Endothelial cell of umbilical vein (primary cell): Measurements from ENCODE around the gene MBOAT2. TPM values are rescaled to one million over a fixed set of nuclear protein-coding genes. Genes with fewer than 3 reads are reported as not detected.

Experiments used
- BruUV-seq: library from RNA; stranded (reverse); fragments of 400-500 nt; replicated peaks from 2 replicates; lab custom pipeline; 2021; lab: Mats Ljungman, UMichigan
- CTCF ChIA-PET: fragments of 300-600, 350-600 bp; sonication (Branson Sonifier 250); formaldehyde crosslinking; loops from one replicate; lab custom pipeline; 2021; ENCODE audit warnings: antibody characterized with exemption, inconsistent platforms; lab: Charles Lee
- POLR2A ChIA-PET: fragments of 300-600, 350-600 bp; sonication (Branson Sonifier 250); formaldehyde crosslinking; loops from one replicate; lab custom pipeline; 2021; ENCODE audit warnings: antibody characterized with exemption, inconsistent platforms; lab: Charles Lee
- DNase-seq: peaks from one replicate; pipeline ENCODE4 v3.0.0-alpha.2; 2011; ENCODE audit warnings: low read depth, low spot score
- FAIRE-seq: peaks from 2 replicates; lab custom pipeline; 2011; peaks lifted over from hg19 to GRCh38; lab: Jason Lieb, UNC
- H2AFZ ChIP-seq: 2 replicates; pipeline ENCODE4 v1.6.0; 2012; ENCODE audit warnings: low read depth, low read length, control low read depth, inconsistent platforms
- H3K27ac ChIP-seq: 2 replicates; pipeline ENCODE4 v1.5.1; 2011; ENCODE audit warnings: low read depth, mild to moderate bottlenecking, control low read depth, low read length, moderate library complexity; ENCODE audit not compliant: insufficient read depth
- H3K27me3 ChIP-seq, 2 experiments: 2 replicates each; pipeline versions ENCODE4 v1.6.0 to v1.6.1; 2011; ENCODE audit warnings: low read length in 2 of 2, mixed read lengths in 1 of 2; ENCODE audit not compliant: control insufficient read depth in 2 of 2, insufficient read depth in 2 of 2
- H3K36me3 ChIP-seq, 2 experiments: 2 replicates in 1 of 2; 3 replicates in 1 of 2; pipeline ENCODE4 v1.5.1; 2011; ENCODE audit warnings: low read length in 2 of 2, mild to moderate bottlenecking in 1 of 2, moderate library complexity in 1 of 2; ENCODE audit not compliant: control insufficient read depth in 2 of 2, insufficient read depth in 2 of 2; ENCODE audit errors: extremely low read depth in 1 of 2
- H3K4me1 ChIP-seq: 3 replicates; pipeline ENCODE4 v1.5.1; 2011; ENCODE audit warnings: mild to moderate bottlenecking, low read length; ENCODE audit not compliant: control insufficient read depth, insufficient read depth; ENCODE audit errors: extremely low read depth
- H3K4me2 ChIP-seq: 2 replicates; pipeline ENCODE4 v1.6.1; 2011; ENCODE audit warnings: low read length, control low read depth, mixed read lengths; ENCODE audit not compliant: insufficient read depth
- H3K4me3 ChIP-seq, 3 experiments: fragments of 200-600 bp in 1 of 3; sonication (generic), shearing (Covaris generic) in 1 of 3; replicated peaks in 1 of 3; 2 replicates each; pipeline ENCODE4 v1.5.1; 2011 to 2016; ENCODE audit warnings: control low read depth in 3 of 3, low read length in 3 of 3, mild to moderate bottlenecking in 2 of 3, inconsistent platforms in 1 of 3, low read depth in 1 of 3, moderate library complexity in 1 of 3; ENCODE audit not compliant: insufficient read depth in 1 of 3
- H3K79me2 ChIP-seq: 2 replicates; pipeline ENCODE4 v1.6.0; 2012; ENCODE audit warnings: low read length, inconsistent platforms; ENCODE audit not compliant: control insufficient read depth, insufficient read depth
- H3K9ac ChIP-seq: replicated peaks from 2 replicates; pipeline ENCODE3; 2011; ENCODE audit warnings: low read length, control low read depth; ENCODE audit not compliant: insufficient read depth; ENCODE audit errors: extremely low read depth
- H3K9me1 ChIP-seq: replicated peaks from 3 replicates; pipeline ENCODE4 v1.6.0; 2011; ENCODE audit warnings: mild to moderate bottlenecking, low read length; ENCODE audit not compliant: control insufficient read depth, insufficient read depth; ENCODE audit errors: extremely low read depth
- H3K9me3 ChIP-seq: replicated peaks from 2 replicates; pipeline ENCODE4 v1.5.1; 2012; ENCODE audit warnings: low read length, inconsistent platforms; ENCODE audit not compliant: control insufficient read depth, insufficient read depth
- H4K20me1 ChIP-seq: replicated peaks from 2 replicates; pipeline ENCODE3; 2011; ENCODE audit warnings: mild to moderate bottlenecking, low read length; ENCODE audit not compliant: control insufficient read depth, insufficient read depth; ENCODE audit errors: extremely low read depth
- CTCF ChIP-seq, 2 donors: IDR thresholded peaks; 1 replicate in 1 of 2; 2 replicates in 1 of 2; pipeline ENCODE4 v1.5.1; 2011; ENCODE audit warnings: low read length in 2 of 2, mild to moderate bottlenecking in 2 of 2, moderate library complexity in 2 of 2, control low read depth in 1 of 2, inconsistent platforms in 1 of 2, low read depth in 1 of 2; ENCODE audit not compliant: insufficient read depth in 1 of 2; ENCODE audit errors: extremely low read depth in 1 of 2
- EZH2 ChIP-seq: IDR thresholded peaks from 2 replicates; pipeline ENCODE4 v1.6.1; 2012; ENCODE audit warnings: borderline replicate concordance, low read depth, mild to moderate bottlenecking, moderate library complexity, low read length, inconsistent platforms; ENCODE audit not compliant: severe bottlenecking
- FOS ChIP-seq: IDR thresholded peaks from 2 replicates; pipeline ENCODE4 v1.6.1; 2011; ENCODE audit warnings: mild to moderate bottlenecking, low read length, moderate library complexity, borderline replicate concordance; ENCODE audit not compliant: insufficient read depth
- GATA2 ChIP-seq: IDR thresholded peaks from 2 replicates; pipeline ENCODE4 v1.7.0; 2011; ENCODE audit warnings: low read depth, mild to moderate bottlenecking, moderate library complexity, mixed read lengths, low read length; ENCODE audit not compliant: insufficient read length, insufficient read depth
- JUN ChIP-seq: IDR thresholded peaks from 2 replicates; pipeline ENCODE4 v1.6.1; 2011; ENCODE audit warnings: borderline replicate concordance, low read depth; ENCODE audit not compliant: insufficient read length, insufficient read depth
- MAX ChIP-seq: IDR thresholded peaks from 2 replicates; pipeline ENCODE4 v1.6.1; 2011; ENCODE audit not compliant: insufficient read depth, insufficient read length
- MYC ChIP-seq: IDR thresholded peaks from one replicate; pipeline ENCODE4 v1.6.1; 2011; ENCODE audit warnings: mild to moderate bottlenecking, low read depth, low read length
- POLR2A ChIP-seq: IDR thresholded peaks from 2 replicates; pipeline ENCODE4 v1.6.1; 2012; ENCODE audit warnings: low read depth, mild to moderate bottlenecking, control low read depth, low read length
- POLR2AphosphoS5 ChIP-seq: IDR thresholded peaks from 2 replicates; pipeline ENCODE4 v1.6.1; 2012; ENCODE audit warnings: low read depth, mild to moderate bottlenecking, control low read depth, low read length, moderate library complexity; ENCODE audit not compliant: insufficient read depth
- dilution Hi-C: fragments of 300-500 bp; cut with MboI; formaldehyde crosslinking; loops from one replicate; pipeline ENCODE4 v1.15.0; 2019; ENCODE audit warnings: low sequenced_read_pairs; ENCODE audit not compliant: extremely low pct_ligation_motif_present
- intact Hi-C: fragments of 100-400 bp; cut with micrococcal nuclease; formaldehyde crosslinking; loops from one replicate; pipeline ENCODE4 v1.10.0; 2022
- polyA plus RNA-seq, 4 experiments: library from polyadenylated mRNA; depleted of rRNA in 3 of 4; stranded (reverse) in 3 of 4; unstranded in 1 of 4; fragments of >200 nt; gene quantifications; 2 replicates each; pipeline versions ENCODE4 v1.2.1 to v1.2.3, GENCODE V29; 2011 to 2012; ENCODE audit warnings: missing spikeins in 1 of 4
- total RNA-seq: library from RNA; stranded (reverse); gene quantifications from 2 replicates; pipeline ENCODE4 v1.2.3, GENCODE V29; 2021

MBOAT2 gene
- total and polyA plus RNA-seq, 2 donors (not counting 3 experiments of a cell fraction or from before 2014, with no cell fraction given) = 10.9 to 22.1 TPM

GRCh38 chr2:8996006-8996405 lies 7.5 kb downstream of the MBOAT2 start:
- ChIA-PET CTCF (no interaction called here), POLR2A (no interaction called here)
- intact Hi-C loops = no loop called here
- no peak overlapping the region for H3K27ac ChIP-seq
- TF ChIP-seq MAX (no peak), GATA2 (no peak), MYC (no peak), FOS (no peak), POLR2A (no peak), CTCF (IDR thresholded peaks at IDR 0.05; ENCODE audit: extremely low read depth in 1 of 2, insufficient read depth in 1 of 2, low read depth in 1 of 2, low read length in 2 of 2) (no peak), POLR2AphosphoS5 (no peak), JUN (no peak), EZH2 (no peak)
- H3K36me3 ChIP-seq = no peaks in the 10 kb centered on the region
- H3K4me1 ChIP-seq = no peaks in the 10 kb centered on the region
- peaks cover 2% of the 10 kb centered on the region for H3K79me2 ChIP-seq
- H2AFZ ChIP-seq = no peak overlapping the region
- no peak overlapping the region for H3K4me2 ChIP-seq
- FAIRE-seq (no peak), DNase-seq (no peak)
- no peaks in the 10 kb centered on the region for H3K9me1 ChIP-seq
- no TSS peak for BruUV-seq
- H3K27me3 ChIP-seq = no peaks in the 10 kb centered on the region
- no peak overlapping the region for H3K4me3 ChIP-seq
- dilution Hi-C loops = no loop called here
- no peaks in the 10 kb centered on the region for H3K9me3 ChIP-seq
- H4K20me1 ChIP-seq = no peaks in the 10 kb centered on the region
- H3K9ac ChIP-seq = no peak overlapping the region
